G401 (cell line): ENCODE results near the gene RNF19B. TPM values are rescaled to one million over a fixed set of nuclear protein-coding genes. Genes with fewer than 3 reads are reported as not detected.
A peak's percentile ranks its signal among the peaks of the same experiment; 100 is the strongest.

Experiments used
- DNase-seq: peaks from one replicate; pipeline ENCODE4 v3.0.0-alpha.2; 2015; ENCODE audit warnings: low spot score
- in situ Hi-C: cut with HindIII; loops from 2 replicates; pipeline ENCODE4 v1.10.0; 2016; ENCODE audit warnings: low sequenced_read_pairs, mixed read lengths
- total RNA-seq: library from RNA; depleted of rRNA; stranded (reverse); fragments of >200 nt; shearing (Covaris generic); gene quantifications from 2 replicates; pipeline ENCODE4 v1.2.3, GENCODE V29; 2014; rRNA removed

RNF19B gene
- total RNA-seq: 13.2 and 19.0 TPM in 2 replicates

GRCh38 chr1:32964461-32965250, at the start of gene RNF19B:
RNF19B (minus strand) TSS chr1:32964809; CDS start chr1:32964685, 124 bp downstream.
- DNase-seq: peak; percentile 96
- in situ Hi-C loops: no loop called here

DNA sequence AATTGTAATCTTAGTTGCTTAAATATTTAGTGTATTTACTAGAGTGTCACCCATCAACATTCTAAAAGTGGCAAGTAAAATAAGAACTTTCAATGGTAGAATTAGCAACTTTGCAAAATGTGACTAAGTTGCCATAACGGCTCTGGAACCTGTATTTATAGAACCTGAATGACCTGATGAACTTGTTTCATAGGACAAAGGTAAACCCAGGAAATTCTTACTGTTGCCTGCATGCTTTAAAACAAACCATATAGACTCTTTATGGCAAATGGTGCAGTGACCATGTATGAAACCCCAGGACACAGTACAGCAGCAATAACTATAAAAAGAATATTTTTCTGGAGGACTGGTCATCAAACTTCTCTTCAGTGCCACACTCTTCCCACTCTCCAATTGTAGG, 49.2 kb upstream of the RNF19B start:
- no peak for DNase-seq
- in situ Hi-C loops: loop anchor here (5.0 kb wide), 1 partner anchor 71 kb away; no protein-coding TSS in a partner anchor

GRCh38 chr1:33012165-33012564, 47.6 kb upstream of the RNF19B start:
- in situ Hi-C loops: loop anchor here (5.0 kb wide), 1 partner anchor 70 kb away; no protein-coding TSS in a partner anchor
- no peak for DNase-seq

DNA sequence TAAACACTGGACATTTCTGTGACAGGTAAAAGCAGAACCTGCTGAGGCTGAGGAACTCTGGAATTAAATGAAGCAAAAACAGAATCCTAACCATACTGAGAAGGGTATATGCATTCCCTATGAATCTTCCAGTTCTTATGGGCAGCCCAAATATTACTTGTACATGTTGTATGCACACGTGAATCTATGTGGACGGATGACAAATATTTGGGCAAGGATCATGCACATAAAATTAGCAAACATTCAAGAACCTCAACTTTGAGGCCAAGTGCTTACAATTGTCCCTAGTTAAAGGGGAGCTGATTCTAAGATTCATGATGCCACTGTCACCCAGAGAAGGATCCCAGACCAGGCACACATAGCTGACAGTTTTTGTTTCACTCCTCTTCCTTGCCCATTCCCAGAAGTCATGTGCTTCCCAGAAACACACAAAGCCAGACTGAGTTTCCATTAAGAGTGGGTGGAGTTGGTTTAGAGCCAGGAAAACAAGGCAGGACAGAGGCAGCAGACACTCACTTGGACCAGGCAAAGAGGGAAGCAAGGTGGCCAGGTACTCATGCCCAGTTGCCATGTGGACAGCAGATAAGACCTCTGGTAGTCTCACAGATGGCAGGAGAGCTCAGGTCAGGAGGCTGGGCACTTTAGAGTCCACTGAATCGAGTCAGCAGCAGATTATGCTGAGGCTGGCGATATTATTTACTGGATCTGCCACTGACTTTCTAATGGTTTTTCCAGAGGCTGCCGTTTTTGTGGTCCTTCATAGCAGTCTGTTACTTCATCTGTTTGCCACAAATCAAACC, 46.5 kb upstream of the RNF19B start:
- in situ Hi-C loops: loop anchor here (5.0 kb wide), 1 partner anchor 69 kb away; no protein-coding TSS in a partner anchor
- DNase-seq: peak; percentile 78

GRCh38 chr1:33009561-33009960, 45.0 kb upstream of the RNF19B start:
- in situ Hi-C loops: no loop called here

GRCh38 chr1:33008051-33008914, 43.7 kb upstream of the RNF19B start:
- in situ Hi-C loops: no loop called here
- DNase-seq: no peak

More at GRCh38 chr1:33009561-33009960, 45.0 kb upstream of the RNF19B start:
- no peak for DNase-seq

DNA sequence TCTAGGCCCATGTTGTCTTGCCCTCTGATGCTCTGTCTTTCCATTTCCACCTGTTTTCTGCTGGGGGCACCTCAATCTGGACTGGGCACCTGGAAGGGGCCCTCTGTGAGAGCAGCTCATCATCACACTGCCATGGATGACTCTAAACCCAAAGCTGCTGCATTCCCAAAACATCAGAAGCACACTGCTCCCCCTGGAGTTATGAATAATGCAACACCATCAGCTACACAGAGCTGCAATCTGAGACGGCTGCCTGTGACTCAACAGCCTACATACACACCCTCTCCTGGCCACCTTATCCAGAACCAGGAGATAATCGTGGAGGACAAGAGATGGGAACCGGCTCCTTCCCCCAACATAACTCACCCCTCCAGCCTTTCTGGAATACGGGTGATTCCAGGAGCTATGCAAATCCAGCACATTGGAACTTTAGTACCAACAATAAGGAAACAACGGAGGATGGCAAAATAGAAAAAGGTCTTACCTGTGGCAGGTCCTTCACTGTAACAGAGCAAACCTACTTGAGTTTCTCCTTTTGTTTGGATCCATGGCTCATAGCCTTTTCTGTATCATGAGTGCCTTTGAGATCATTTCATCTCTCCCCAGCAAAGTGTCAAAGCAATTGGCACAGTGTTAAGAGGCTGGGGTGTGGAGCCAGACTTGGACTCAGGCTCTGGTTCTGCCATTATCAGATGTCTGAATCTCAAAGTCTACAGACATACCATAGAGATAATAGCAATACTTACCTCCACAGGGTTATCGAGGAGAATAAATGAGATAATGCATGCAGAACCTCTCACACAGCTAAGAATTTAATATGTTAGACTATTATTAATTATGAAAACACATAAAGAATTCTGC, 42.8 kb upstream of the RNF19B start:
- DNase-seq: peak; percentile 51
- in situ Hi-C loops: no loop called here

GRCh38 chr1:33005838-33006421, 41.3 kb upstream of the RNF19B start:
- in situ Hi-C loops: no loop called here
- no peak for DNase-seq

DNA sequence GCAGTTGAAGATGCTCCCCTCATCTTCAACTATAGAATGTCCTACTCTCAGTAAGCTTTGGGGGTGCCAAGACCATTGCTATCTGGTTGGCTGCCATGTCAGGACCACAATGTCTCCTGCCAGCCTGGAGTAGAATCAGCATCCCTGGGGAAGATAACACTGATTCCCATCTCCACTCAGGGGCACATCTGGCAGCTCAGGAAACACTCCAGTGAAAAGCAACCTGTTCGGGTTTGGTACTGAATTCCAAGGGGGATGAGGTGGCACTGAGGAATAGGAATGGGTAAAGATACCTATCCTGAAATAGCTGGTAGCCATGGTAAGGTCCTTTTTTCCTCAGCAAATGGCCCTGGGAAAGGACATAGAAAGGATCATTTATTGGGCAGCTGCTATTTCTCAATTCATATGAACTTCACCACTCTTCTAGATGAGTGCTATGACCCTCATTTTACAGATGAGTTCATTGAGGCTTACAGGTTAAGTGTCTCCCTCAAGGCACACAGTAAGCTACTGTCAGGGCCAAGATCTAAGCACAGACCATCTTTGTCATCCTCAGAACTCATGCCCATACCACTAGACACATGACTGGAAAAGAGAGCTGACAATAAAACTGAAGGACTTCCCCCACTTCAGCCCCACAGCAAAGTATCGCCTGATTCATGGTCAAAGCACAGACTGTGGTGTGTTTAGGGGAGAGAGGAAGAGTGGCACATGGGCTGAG, 40.7 kb upstream of the RNF19B start:
- no peak for DNase-seq
- in situ Hi-C loops: no loop called here

DNA sequence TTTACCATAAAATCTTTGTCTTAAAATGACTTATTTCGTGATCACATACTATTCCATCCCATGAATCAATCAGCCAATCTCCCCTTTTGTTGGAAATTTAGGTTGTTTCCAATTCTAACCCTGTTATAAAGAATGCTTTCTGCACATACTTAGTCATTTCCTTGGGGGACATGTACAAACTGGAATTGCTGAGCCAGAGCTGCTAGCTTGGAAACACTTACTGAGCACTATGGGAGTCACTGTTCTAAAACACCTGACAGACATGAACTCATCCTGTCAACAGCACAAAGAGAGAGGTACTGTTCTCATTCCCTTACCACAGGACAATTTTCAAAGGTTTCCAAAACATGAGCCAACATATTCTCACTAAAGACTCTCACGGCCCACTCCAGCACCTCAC, 40.0 kb upstream of the RNF19B start:
- in situ Hi-C loops: no loop called here
- DNase-seq: no peak

DNA sequence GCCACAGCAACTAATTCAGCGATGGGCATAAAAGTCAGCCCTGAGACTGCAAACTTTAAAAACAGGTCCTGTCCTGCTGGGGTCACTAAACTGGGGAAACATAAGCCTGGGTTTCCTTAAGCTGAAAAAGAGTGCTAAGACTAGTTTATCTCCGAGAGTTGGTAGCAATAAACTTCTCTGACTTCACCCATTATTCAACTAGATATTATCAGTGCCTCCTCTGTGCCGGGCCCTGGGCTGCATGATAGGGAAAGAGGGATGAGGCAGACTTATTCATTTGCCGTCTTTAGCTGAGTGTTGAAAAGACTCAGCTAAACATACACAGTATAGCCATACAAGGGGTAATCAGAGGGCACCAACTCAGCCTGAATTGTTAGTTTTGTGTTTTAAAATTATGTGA, 39.0 kb upstream of the RNF19B start:
- no peak for DNase-seq
- in situ Hi-C loops: no loop called here

DNA sequence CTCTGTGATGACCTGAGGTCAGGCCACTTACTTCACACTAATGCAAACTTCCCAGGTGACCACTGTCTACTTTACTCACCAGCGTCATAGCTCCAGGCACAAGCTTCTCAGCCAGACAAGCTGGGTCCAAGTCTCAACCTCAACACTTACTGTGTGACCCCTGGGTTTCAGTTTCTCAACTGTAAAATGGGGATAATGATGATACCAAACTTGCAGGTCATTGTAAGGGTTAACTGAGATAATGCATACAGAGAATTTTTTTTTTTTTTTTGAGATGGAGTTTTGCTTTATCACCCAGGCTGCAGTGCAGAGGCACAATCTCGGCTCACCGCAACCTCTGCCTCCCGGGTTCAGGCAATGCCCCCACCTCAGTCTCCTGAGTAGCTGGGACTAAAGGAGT, 37.4 kb upstream of the RNF19B start:
- DNase-seq: no peak

GRCh38 chr1:33001282-33001681, 36.7 kb upstream of the RNF19B start:
- DNase-seq: no peak
- in situ Hi-C loops: no loop called here

More for the DNA sequence above, 37.4 kb upstream of the RNF19B start:
- in situ Hi-C loops: no loop called here

GRCh38 chr1:33000427-33001026, 35.9 kb upstream of the RNF19B start:
- DNase-seq: peak; percentile 52
- in situ Hi-C loops: no loop called here

GRCh38 chr1:32998997-32999396, 34.4 kb upstream of the RNF19B start:
- DNase-seq: no peak
- in situ Hi-C loops: no loop called here

GRCh38 chr1:32998064-32998463, 33.5 kb upstream of the RNF19B start:
- in situ Hi-C loops: no loop called here
- peak; percentile 87 for DNase-seq

GRCh38 chr1:32997381-32997891, 32.8 kb upstream of the RNF19B start:
- in situ Hi-C loops: no loop called here
- no peak for DNase-seq
